GM10847 (cell line): ENCODE data around the gene MRPS18A.

Experiments used
- POLR2A ChIP-seq: IDR thresholded peaks from 2 replicates; pipeline ENCODE4 v1.6.1; 2011; ENCODE audit not compliant: insufficient read length; ENCODE audit errors: extremely low read depth

MRPS18A gene

GRCh38 chr6:43687437-43688347 lies at the start of gene MRPS18A:
TSS of gene MRPS18A (minus strand) at chr6:43687791. CDS start at chr6:43687779, 12 bp downstream.
- TF ChIP-seq POLR2A = peak; percentile 73

- no peak for TF ChIP-seq POLR2A
Observed at GRCh38 chr6:43736844-43737243, 49.3 kb upstream of the MRPS18A start.

GRCh38 chr6:43736211-43736786 lies 48.7 kb upstream of the MRPS18A start:
- TF ChIP-seq POLR2A = no peak

- TF ChIP-seq POLR2A = no peak
Observed at GRCh38 chr6:43735642-43736199, 48.1 kb upstream of the MRPS18A start.

- no peak for TF ChIP-seq POLR2A
Observed at GRCh38 chr6:43734294-43734665, 46.7 kb upstream of the MRPS18A start.

- TF ChIP-seq POLR2A = no peak
Observed at GRCh38 chr6:43733471-43734293, 46.1 kb upstream of the MRPS18A start.

- no peak for TF ChIP-seq POLR2A
Observed at GRCh38 chr6:43730634-43731033, 43.0 kb upstream of the MRPS18A start.

- no peak for TF ChIP-seq POLR2A
Observed at GRCh38 chr6:43729537-43729936, 41.9 kb upstream of the MRPS18A start.

- TF ChIP-seq POLR2A = no peak
Observed at GRCh38 chr6:43728586-43728985, 41.0 kb upstream of the MRPS18A start.

- no peak for TF ChIP-seq POLR2A
Observed at GRCh38 chr6:43727634-43728033, 40.0 kb upstream of the MRPS18A start.

- TF ChIP-seq POLR2A = no peak
Observed at GRCh38 chr6:43725643-43726580, 38.3 kb upstream of the MRPS18A start.

- TF ChIP-seq POLR2A = peak; percentile 20
Observed at GRCh38 chr6:43724914-43725642, 37.5 kb upstream of the MRPS18A start.

- no peak for TF ChIP-seq POLR2A
Observed at GRCh38 chr6:43724354-43724753, 36.8 kb upstream of the MRPS18A start.
